Fibroblast of the conjunctiva (primary cell): ENCODE data around the gene DNAH1.

ENCODE experiments used
- DNase-seq: peaks from one replicate; pipeline ENCODE4 v3.0.0-alpha.2; 2010; ENCODE audit warnings: low read depth

The DNAH1 gene

DNA sequence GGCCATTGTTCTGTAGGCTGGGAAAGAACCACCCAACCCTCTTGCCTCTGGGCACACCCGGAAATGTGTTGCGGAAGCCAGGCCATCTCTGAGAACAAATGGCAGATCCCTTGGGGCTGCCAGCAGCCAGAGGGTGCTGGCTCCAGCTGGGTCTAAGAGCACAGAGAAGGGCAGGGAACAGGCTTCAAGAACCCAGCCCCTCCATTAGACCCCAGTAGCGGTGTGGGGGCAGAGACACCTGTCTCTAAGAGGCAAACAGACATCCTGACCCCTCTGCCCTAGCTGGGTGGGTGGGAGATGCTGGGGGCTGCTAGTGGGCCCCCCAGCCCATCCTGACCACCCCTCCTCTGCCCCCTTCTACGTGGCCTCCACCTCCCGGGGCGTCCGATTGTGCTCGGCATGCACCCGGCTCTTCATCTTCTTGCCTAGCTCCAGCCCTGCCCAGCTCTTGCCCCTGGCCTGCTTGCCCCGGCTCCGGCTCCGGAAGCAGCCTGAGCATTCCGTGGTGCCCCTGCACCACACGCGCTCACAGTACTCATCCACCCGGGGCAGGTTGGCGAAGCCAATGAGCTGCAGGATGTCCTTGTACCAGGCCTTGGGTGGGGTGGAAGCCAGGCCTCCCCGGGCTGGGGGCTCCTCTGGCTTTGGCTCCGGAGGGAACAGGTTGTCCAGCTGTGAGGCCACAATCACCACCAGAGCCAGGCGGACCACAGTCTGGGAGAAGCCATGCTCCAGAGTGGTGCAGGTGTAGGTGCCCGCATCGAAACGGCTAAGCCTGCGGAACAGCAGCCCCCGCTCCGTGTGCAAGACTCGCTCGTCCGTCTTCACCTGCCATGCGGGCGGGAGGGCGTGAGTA lies 119.4 kb downstream of the DNAH1 start:
- no peak for DNase-seq

DNA sequence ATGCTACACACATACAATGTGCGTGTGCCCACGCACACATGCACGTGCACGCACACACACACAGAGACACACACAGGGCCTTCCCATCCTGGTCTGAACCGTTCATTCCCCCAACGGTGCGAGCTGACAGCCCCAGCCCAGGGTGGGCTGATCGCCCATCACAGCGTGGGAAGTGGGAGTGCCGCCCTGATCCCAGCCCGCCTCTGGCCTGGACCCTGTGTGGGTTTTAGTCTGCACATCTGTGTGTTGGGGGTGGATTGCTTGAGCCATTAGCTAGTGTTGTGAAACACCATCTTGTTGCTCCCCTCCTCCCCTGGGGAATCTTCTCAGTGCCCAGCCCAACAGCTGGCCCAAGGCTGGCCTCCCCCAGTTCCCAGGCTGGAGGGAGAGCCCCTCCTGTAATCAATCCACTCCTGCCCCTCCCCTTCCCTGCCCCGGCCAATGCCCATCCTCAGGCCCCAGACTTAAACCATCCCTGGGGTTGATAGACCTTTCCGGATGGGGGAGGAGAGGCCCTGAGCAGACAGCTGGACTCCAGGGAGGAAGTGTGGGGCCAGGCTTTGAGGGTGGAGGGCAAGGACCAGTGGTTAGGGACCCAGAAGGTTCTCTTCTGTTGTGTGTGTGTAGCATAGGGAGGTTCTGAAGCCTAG lies 120.5 kb downstream of the DNAH1 start:
- peak; percentile 73 for DNase-seq

DNA sequence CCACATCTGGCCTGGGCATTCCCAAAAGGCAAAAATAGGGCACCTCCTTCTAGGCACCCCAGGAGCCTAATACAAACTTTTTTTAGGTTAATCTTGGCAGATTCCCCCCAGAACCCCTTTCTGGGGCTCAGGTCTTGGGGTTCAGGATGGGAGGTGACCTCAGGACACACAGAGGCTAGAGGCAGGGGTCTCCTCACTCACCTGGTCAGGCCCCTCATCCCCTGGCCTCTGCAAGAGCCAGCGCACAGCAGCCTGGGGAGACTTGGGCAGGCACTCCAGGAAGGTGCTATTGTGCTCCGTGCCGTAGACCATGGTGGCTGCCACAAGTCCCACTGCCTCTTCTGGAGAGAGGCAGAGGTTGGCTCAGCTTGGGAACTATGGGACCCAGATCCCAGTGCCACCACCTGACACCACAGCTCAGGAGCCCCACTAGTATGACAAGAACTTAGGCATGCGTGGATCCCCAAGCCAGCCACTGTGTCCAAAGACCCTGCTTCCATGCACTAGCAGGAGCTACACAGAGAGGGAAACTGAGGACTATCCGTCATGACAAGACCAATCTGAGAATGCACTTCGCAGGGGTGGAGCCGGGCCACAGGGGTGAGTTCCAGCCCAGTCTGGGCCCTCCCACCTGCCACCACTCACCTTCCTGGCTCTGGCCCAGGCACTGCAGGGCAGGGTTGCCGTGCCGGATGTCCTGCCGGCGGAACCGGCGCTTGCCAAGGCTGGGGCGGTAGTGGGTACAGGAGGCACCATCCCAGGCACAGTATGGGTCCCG lies 121.4 kb downstream of the DNAH1 start:
- no peak for DNase-seq

DNA sequence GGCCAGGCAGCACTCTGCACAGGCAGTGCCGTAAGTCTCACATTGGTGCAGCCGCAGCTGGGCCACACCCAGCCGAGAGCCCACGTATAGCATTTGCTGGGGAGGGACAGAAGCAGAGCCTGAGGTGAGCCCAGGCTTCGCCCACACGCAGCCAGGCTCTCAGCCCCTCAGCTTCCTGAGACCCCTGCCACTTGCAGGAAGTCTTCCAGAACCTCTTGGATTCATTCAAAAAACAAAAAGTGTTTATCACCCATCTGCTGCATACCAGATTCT lies 121.9 kb downstream of the DNAH1 start:
- no peak for DNase-seq

DNA sequence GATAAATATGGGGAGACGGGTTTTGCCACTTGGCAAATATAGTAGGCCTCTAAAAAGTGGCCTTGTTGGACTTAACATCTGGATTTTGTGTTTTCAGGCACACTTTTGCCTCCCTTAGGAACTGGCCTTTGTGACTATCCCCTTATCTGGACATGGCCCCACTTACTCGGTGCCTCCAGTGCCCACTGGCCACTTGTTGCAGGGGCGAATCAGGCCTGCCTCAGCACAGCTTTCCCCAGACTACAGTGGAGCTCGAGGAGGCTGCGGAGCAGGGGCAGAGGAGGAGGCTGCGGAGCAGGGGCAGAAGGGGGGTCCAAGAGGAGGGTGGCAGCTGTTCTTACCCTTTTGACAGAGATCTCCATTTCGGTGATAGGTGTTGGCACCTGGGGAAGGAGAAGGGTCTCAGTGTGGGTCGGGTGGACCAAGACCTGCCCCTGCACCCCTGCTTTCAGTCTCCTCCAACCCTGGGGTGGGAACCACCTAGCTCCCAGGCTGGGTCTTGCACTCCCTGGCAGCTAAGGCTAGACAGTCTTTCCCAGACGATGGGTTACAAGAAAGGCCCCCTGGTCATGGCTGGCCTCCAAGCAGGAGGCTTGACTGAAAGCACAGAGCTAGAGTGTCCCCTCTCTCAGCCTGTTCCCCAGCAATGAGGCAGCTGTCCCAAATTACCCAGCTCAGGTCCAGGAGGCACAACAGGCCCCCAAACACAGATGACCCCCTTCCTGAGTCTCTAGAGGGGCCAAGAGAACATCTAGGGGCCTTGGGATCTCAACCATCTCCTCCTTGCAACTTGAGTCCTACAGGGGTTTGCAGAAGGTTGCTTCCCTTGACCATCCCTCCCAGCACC lies 122.7 kb downstream of the DNAH1 start:
- no peak for DNase-seq

DNA sequence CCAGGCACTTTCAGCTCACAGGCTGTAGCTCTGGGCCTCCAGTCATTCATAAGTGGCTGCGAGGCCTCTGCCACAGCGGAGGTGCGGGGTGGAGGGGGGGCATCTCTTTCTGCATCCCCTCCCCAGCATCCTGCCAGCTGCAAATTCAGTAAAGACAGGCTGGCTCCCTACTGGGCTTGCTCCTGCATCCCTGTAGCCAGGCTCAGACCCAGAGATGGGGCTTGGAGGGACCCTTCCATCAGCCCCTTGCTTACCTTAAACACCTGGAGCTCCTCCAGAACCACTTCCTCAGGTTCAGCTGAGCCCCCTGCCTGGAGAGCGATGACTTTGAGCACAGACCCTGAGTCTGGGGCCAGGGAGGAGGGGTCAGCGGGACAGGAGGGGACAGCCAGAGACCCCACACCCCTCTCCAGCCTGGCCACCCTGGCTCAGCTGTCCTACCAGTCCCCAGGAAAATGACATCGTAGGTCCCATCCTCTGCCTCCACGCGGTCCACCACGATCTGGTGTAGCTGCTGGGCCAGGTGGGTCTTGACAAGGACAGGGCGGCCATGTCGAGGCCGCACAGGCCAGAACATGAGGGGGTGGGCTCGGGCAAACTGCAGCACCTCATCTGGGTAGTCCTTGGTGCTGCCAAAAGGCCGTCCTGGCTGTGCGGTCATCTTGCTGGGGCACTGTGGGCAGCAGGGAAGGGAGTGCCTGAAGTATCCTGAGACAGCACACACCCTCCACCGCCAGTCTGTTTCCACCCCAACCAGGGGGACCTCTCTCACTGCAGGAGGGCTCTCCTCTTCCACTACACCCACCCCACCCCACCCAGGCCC lies 123.5 kb downstream of the DNAH1 start:
- no peak for DNase-seq

DNA sequence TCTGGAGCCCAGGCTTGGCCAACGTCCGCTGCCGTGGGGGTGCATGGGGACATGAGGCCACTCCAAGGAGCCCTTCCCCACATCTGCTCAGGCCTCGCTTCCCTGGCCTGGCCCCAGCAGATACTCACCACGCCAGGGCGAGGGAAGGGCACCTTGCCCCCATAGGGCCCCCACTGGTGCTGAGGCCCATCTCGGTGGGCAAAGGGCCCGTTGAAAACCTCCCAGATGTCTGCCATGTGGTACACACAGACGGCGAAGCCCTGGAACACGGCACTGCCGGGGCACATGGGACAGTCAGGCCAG lies 124.1 kb downstream of the DNAH1 start:
- DNase-seq, result no peak

DNA sequence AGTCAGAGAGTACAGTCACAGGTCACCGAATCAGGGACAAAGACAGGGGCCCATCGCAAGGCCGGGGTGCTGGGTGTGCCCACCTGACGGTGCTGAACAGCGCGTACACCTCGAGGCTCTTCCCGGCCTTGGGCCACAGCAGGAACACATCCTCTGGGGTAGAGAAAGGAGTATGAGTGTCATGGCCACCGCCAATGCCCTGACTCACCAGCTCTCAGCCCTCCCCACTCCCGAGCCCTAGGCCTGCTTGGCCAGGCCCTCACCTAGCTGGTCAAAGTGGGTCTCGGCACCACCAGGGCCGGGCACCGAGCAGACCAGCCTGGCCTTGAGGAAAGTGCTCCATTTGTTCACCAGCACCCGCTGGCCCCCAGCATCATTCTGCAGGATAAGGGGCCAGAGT lies 124.6 kb downstream of the DNAH1 start:
- no peak for DNase-seq

DNA sequence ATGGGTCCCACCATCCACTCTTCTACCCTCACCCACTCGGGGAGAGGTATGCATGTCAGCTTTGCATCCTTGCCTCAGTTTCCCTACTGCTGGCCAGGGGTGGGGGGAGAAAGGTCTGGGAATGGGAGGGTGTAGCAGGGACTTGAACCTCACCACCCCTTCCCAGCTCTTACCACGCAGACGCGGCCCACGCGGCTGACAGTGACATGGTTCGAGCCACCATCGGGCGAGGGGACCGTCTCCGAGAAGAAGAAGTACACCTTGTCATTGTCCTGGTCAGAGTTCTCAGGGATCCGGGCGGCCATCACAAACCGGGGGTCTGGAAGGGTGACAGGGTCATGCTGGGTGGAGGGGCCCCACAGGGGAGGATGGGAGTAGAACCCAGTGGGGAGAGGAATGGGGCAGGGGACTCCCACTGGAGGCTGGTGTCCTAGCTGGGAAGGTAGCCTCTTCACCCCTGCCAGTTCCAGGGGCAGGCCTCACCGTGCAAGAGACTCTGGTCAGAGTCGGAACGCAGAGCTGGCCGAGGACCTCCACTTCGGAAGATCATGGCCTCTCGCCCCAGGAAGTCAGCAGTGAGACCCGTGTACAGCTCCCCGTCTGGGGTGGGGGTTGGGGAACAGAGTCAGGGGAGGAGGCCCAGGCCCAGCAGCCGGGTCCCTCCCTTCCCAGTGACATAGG lies 125.1 kb downstream of the DNAH1 start:
- DNase-seq, result no peak

DNA sequence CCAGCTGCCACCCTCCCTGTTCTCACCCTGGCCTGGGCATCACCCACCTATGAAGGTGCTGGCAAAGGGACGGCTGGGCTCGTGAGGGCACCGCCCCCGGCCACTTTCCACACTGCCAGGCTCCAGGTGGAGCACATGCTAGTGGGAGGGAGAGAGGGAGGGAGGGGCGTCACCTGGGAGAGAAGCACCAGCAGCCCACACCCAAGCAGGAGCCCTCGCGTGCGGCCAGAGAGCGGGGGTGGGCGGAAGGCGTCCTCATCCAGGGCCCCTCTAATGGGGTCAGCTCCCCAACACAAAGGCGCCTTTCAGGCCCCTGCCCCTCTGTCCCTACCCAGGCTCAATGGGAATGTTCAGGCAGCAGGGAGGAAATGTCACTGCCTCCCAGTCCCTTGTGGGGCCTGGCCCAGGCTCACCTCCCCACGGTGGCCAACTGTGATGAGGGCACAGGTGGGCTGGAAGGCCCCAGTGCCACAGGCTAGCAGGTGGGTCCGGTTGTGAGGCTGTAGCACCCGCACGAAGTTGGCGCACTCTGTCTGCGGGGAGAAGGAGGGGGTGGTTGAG lies 125.7 kb downstream of the DNAH1 start:
- no peak for DNase-seq

DNA sequence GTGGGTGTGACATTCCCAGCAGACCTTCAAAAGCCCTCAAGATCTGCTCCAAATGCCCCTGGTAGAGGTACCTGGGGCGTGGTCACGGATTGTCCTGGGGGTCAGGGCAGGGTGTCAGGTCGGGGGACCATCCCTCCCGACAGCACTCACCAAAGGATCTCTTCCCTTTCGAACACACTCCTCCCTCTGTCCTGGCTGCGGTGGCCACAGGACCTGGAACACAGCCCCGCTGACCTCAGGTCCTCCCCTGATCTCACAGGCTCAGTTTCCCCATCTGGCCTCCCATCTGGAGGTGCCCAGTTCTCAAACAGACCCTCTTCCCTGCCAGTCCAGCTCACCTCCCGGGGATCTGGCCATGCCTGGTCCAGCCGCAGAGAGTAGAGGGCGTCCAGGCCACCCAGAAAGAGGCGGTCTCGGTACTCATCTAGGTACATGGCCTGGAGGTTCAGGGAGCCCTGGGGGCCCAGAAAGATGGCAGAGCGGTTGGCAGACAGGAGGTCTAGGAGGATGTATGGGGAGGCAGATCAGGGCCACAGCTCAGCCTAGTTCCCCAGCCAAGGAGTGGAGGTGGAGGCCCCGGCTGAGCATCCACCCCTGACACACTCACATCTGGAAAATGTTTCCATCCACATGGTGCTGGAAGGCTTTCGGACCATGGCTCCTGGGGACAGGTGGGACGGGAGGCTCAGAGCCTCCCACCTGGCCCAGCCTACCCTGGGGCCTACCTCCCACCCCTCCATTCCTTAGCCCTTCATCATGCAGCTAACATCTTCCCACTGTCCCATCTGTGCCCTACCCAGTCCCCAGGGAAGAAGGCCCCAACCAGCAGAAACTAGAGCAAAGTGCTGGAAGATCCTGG lies 126.5 kb downstream of the DNAH1 start:
- DNase-seq, result no peak

DNA sequence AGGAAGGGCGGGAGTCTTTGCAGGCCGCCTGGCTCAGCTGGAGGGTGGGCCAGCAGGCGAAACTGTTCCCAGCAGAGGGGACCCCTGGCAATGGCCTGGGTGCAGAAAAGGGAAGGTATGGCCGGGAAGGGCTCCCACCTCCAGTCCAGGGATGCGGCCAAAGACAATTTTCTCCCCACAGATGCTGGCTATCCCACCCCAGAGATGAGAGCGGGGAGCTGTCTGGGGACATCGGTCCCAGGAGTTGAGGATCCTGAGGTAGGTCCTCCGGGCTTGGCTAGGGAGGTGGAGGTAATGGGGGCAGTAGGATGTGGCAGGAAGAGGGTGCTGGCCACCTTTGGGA lies 127.1 kb downstream of the DNAH1 start:
- no peak for DNase-seq

DNA sequence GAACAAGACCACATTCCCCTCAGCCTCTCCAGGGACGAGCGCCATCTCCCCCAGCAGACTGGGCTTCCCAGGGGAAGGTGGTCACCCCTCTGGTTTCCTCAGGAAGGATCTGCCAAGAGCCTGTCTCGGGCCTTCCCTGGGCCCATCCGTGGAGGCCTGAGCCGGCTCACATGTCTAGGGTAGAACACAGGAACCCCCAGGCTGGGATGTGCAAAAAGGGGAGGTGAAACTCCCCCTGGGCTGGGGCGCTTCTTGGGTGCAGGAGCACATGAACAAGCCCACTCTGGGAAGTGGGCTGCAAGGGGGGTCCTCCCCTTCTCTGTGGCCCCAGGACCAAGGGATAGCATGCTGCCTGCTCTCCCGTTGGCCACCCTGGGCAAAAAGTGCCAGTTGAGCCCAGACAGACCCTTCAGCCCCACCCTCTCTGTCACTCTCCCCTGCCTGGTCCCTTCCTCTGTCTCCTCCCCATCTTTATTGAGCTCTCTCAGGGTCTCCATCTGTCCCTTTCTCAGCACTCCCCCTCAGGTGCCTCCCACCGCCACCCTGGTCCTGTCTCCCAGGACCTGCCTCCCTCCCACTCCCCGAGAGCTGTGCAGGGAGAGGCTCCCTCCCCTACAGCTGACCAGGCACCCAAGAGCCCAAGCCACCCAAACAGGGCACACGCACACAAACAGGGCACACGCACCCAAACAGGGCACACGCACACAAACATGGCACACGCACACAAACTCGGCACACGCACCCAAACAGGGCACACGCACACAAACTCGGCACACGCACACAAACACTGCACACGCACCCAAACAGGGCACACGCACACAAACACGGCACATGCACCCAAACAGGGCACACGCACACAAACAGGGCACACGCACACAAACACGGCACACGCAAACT lies 127.9 kb downstream of the DNAH1 start:
- DNase-seq, result no peak

DNA sequence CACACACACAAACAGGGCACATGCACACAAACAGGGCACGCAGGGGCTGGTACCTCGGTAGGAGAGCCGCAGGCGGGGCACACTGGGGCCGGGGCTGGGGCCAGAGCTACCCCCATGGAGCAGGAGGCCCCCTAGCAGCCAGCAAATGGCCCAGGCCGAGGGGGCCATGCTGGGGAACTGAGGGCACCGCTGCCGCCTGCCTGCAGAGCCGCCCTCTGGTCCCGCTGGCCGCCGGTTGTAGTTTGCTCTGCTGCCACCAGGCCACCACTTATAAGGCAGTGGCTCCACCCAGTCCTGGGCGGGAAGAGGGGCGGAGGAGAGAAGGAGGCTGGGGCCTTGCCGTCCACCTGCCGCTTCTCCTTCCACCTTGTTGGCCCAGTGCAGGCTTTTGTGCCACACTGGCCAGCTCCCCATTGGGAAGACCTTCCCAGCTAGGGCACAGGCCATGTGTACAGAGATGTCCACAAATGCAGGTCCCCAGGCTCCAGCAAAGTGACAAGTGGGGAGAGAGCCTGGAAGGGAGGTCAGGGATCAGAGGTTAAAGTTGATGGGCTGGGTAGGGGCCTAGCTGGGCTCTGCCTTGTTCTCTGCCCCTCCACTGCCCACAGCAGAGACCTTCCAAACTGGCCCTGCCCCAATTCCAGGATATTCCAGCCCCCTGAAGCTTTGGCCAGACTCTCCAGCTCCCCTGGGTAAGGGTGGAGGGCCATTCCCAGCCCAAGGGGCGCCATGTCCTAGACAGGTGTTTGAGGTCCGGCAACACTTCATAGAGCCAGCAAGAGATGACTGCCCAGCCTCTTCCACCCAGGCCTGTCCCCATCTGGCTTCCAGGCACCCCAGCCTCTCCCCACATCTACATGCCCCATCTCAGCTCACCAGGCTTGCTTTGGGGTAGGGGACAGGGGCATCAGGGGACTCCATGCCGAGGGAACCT lies 129.0 kb downstream of the DNAH1 start, which contains the start of gene SEMA3G:
SEMA3G (minus strand) TSS at position 244 of the 934 bp plus-strand sequence; CDS start at position 168, 76 bp downstream.
- no peak for DNase-seq

DNA sequence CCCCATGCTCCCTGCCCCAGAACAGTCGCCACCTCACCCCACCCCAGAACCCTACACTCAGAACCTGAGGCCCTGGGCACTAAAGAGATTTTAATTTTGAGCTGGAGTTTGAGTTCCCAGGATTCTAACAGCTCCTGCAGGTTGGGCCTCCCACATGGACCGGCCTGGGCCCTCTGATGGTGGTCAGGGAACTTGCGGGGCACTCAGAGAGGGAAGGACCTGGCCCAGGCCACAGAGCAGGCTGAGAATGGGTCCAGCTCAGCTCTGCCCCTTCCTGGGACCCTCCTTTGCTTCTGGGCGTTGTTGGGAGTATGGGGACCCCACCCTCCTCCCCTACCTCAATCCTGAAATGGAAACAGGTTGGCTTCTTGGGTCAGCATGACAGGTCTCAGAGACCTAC lies 129.9 kb downstream of the DNAH1 start:
- DNase-seq, result no peak

DNA sequence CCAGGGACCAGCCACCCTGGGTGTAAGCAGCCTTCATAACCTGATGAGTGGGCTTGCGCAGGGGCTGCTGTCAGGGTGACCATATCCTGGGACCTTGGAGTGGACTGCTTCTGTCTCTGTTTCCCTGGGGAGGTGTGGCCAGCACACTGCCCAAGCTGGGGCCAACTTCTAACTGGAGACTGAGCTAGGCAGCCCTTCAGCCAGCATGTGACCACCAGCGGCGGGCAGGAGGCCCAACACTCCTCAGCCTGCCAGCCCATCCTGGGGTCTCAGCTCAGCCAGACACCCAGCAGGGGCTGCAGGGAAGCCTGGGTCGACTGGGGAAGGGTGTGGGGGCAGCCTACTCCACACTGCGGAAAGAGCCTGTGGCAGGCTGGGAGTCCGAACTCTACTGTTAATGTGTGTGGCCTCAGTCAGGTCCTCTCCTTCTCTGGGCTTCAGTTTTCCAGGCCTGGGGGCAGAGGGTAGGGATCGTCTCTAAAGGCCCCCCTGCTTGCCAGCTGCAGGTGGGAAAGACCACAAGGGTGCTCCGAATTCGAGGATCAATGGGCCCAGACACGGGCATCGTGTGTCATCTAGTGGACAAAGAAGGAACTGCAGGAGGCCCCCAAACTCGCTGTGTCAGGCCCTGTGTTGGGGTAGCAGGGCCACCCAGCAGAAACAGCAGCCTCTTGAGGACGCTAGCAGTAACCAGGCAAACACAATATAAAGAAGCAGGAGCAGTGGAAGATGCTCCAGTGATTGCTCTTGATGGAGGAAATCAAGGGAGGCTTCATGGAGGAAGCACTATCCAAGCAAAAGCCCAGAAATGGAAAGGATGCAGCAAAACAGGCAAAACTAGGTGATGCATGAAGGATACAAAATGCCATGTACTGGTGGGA lies 130.8 kb downstream of the DNAH1 start:
- DNase-seq, result no peak
